ENCODE results near the gene VAMP5.

DNA sequence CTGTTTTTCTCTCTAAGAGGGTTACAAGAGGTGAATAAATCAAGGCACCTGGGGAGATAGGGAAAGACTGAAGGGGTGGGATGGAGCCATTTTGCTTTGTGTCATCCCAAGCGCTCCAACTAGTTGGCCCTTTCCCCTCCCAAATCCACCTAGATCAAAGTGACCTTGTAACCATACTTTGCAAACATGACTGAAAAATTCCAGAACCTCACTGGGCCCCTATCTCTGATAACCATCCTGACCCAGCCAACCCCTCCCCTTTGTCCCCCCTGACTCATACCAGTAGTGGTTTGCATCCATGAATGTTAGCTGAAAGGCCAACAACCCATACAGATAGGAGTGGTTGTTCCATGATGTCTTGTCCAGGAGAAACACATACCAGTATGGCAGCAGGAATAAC, 26.1 kb upstream of the VAMP5 start:
- TF ChIP-seq, protein P1, sequence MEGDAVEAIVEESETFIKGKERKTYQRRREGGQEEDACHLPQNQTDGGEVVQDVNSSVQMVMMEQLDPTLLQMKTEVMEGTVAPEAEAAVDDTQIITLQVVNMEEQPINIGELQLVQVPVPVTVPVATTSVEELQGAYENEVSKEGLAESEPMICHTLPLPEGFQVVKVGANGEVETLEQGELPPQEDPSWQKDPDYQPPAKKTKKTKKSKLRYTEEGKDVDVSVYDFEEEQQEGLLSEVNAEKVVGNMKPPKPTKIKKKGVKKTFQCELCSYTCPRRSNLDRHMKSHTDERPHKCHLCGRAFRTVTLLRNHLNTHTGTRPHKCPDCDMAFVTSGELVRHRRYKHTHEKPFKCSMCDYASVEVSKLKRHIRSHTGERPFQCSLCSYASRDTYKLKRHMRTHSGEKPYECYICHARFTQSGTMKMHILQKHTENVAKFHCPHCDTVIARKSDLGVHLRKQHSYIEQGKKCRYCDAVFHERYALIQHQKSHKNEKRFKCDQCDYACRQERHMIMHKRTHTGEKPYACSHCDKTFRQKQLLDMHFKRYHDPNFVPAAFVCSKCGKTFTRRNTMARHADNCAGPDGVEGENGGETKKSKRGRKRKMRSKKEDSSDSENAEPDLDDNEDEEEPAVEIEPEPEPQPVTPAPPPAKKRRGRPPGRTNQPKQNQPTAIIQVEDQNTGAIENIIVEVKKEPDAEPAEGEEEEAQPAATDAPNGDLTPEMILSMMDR (IDR thresholded peaks at IDR 0.05) = no peak
- no peak for TF ChIP-seq POLR2A (IDR thresholded peaks at IDR 0.05)
